Measurements from ENCODE around the gene TTC33.

DNA sequence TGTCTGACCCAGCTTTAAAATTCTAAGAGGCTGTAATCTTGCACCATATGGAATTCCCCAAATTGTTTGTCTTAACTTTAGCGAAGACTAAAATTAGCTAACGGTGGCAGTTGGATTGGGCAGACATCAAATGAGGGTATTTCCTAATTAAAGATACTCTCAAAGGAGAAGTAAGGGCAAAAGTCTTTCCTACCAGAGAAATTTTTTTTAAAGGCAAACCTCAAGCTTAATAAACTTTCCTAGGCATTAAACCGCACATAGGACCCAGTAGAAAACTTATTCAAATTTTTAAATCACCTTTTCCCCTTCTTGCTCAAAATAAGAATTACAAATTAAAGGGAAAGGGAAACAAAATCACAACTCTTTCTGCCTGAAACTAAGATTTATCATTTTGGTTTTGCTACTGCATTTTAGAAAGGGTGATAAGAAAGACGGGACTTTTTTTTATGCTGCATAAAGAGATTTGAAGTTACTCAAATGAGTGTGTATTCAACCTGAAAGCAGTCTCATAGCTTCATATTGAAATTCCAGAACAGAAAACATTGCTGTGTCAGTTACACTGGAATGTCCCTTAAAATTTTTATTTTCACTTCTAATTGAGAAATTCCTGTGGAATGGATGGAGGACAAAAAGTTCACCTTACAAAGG lies 265.2 kb downstream of the TTC33 start:
- no peak for TF ChIP-seq POLR2A (IDR thresholded peaks at IDR 0.05; ENCODE audit: low read depth, low read length)
- TF ChIP-seq POLR2AphosphoS5 (IDR thresholded peaks at IDR 0.05; ENCODE audit: low read depth, low read length): no peak
- TF ChIP-seq TAF1 (IDR thresholded peaks at IDR 0.05; ENCODE audit: low read depth, low read length): no peak
- TF ChIP-seq SPI1 (IDR thresholded peaks at IDR 0.05; ENCODE audit: low read depth, low read length): no peak

Data from GM12891 (cell line).